ENCODE data around the gene RP9.

GRCh38 chr7:33108554-33109004 is 625 bp downstream of the RP9 start:
- TF ChIP-seq, protein P1, sequence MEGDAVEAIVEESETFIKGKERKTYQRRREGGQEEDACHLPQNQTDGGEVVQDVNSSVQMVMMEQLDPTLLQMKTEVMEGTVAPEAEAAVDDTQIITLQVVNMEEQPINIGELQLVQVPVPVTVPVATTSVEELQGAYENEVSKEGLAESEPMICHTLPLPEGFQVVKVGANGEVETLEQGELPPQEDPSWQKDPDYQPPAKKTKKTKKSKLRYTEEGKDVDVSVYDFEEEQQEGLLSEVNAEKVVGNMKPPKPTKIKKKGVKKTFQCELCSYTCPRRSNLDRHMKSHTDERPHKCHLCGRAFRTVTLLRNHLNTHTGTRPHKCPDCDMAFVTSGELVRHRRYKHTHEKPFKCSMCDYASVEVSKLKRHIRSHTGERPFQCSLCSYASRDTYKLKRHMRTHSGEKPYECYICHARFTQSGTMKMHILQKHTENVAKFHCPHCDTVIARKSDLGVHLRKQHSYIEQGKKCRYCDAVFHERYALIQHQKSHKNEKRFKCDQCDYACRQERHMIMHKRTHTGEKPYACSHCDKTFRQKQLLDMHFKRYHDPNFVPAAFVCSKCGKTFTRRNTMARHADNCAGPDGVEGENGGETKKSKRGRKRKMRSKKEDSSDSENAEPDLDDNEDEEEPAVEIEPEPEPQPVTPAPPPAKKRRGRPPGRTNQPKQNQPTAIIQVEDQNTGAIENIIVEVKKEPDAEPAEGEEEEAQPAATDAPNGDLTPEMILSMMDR (IDR thresholded peaks at IDR 0.05) = no peak
- TF ChIP-seq EP300 (IDR thresholded peaks at IDR 0.05) = no peak
- TF ChIP-seq, protein P2, sequence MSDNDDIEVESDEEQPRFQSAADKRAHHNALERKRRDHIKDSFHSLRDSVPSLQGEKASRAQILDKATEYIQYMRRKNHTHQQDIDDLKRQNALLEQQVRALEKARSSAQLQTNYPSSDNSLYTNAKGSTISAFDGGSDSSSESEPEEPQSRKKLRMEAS (IDR thresholded peaks at IDR 0.05) = no peak
- no peak for TF ChIP-seq POLR2A (IDR thresholded peaks at IDR 0.05; ENCODE audit: low read length)
- TF ChIP-seq CHD2 (IDR thresholded peaks at IDR 0.05; ENCODE audit: low read length, partially characterized antibody) = no peak

All from A549 (cell line).